ACHN (cell line): ENCODE results near the gene ZNF804A.
A peak's percentile ranks its signal among the peaks of the same experiment; 100 is the strongest.
"Not testable (repeated sequence)": the region's sequence is repeated elsewhere in the genome, so short reads cannot be mapped to it uniquely, and the experiment has no call there.

Experiments
- DNase-seq: peaks from one replicate; pipeline ENCODE4 v3.0.0-alpha.2; 2015
- in situ Hi-C: cut with HindIII; loops from 2 replicates; pipeline ENCODE4 v1.10.0; 2017; ENCODE audit warnings: low sequenced_read_pairs, low pct_ligation_motif_present, low pct_unique_long_range_greater_than_20kb

The ZNF804A gene

DNA sequence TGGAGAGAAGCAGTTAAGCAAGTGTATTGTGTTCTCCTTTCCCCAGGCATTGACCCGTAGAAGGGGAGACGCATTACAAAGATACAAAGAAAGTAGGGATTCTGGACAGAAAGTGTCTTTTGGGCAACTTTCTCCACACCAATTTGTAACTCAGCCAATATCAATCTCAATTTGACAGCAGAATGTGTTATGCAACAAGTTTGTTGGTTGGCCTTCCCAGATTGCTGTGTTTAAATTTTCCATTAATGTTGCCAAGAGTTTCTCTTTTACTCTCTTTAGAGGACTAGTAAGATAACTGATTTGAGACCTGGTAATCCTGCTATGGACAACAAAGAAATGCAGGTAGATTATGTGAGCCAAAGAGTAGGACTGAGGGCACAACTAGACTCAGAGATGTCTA is 279.6 kb downstream of the ZNF804A start:
- DNase-seq, result no peak
- in situ Hi-C loops, result no loop called here

DNA sequence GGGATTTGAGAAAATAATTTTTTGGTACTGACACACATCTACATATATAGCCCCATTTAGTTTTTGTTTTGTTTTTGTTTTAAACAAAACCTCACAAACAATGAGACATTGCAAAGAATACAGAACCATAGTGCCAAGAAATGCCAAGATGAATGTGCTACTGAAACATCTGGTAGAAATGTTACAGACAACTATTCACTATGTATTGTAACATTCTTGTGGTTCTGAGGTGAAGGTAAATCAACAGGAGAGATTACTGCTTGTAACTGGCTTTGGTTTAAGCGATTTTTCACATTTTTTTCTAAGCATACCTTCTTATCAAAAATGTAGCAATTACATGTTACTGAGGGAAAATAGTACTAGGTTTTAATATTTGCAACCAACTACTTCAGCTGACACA is 281.3 kb downstream of the ZNF804A start:
- in situ Hi-C loops, result no loop called here

DNA sequence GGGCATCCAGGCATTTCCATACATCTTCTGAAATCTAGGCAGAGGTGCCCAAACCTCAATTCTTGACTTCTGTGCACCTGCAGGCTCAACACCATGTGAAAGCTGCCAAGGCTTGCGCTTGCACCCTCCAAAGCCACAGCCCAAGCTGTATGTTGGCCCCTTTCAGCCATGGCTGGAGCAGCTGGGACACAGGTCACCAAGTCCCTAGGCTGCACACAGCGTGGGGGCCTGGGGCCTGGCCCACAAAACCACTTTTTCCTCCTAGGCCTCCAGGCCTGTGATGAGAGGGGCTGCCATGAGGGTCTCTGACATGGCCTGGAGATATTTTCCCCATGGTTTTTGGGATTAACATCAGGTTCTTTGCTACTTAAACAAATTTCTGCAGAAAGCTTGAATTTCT is 288.3 kb downstream of the ZNF804A start:
- DNase-seq, in situ Hi-C loops: not testable (repeated sequence)

More for the DNA sequence above, 281.3 kb downstream of the ZNF804A start:
- DNase-seq, result no peak

DNA sequence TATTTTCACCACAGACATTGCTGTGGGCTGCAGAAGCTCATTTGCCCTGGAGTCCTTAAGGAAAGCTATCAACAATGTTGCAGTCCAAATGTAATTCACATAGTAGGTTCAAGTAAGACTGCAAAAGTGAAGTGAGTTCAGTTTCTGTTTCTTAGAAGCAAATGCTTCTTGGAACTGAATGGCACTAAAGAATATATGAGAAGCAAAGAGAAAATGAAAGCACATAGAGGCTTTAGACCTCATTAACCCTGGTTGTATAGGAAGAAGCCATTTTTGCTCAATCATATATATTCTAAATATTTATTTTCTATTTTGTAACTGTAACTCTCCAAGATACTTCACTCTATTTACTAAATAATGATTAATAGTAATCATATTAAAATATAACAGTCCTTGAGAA is 292.0 kb downstream of the ZNF804A start:
- in situ Hi-C loops, result no loop called here
- peak; percentile 26 for DNase-seq

DNA sequence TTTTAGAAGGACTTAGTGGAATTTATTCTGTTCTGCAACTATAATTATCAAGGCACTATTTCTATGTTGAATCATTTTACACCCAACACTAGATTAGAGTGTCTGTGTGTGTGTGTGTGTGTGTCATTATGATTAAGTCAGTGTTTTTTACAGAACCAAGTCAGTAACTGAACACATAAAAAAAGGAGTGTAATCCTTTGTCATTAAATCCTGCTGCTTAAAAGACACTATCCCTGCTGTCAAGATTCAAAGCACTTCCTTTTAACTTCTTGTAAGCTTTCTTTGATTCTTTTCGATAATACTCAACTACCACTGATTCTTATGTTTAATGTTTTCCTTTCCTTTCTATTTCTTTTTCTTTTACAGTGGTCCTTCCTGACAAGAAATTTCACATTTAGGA is 306.7 kb downstream of the ZNF804A start:
- no peak for DNase-seq
- in situ Hi-C loops, result no loop called here

DNA sequence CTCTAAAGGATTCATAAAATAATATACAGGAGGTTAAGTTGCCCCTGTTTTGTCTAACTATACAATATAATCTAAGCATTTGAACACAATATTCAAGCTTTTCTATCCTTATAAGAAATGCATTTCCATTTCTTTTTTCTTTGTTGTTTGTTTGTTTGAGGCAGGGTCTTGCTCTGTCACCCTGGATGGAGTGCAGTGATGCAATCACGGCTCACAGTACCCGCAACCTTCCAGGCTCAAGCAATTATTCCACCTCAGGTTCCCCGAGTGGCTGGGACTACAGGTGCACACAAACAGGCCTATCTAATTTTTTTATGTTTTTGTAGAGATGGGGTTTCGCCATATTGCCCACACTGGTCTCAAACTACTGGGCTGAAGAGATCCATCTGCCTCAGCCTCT is 307.8 kb downstream of the ZNF804A start:
- in situ Hi-C loops, result no loop called here
- DNase-seq, result no peak

DNA sequence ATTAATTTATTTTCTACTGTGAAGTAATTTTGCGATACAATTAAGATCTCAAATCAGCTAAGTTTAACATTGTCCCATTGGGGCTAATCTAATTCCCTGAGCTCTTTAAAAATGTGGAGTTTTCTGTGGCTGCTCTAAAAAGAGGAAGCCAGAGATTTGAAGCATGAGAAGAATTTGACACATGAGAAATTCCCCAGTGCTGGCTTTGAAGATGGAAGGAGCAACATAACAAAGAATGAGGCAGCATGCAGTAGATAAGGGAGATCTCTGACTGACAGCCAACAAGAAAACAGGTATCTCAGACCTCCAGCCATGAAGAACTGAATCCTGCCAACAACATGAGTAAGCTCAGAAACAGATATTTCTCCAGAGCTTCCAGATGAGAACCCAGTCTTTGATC is 308.4 kb downstream of the ZNF804A start:
- in situ Hi-C loops, result no loop called here
- DNase-seq, result no peak

DNA sequence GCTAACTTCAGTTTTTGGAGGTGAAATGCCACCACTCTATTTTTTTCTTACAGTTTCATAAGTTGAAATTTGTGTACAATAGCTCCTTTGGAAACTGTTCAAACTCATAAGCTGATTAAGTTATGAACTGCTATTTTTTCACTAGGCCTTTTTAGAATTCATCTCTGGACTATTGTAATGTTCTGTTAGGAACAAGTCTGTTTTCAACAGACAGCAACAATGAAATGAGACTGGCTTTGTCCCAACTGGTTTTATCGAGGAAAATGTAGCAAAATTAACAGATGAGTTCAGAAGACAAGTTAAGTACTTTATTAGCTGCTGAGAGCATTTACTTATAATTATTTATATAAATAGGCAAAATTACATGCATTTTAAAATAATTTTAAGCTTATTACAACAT is 310.6 kb downstream of the ZNF804A start:
- DNase-seq, result no peak
- in situ Hi-C loops, result no loop called here

DNA sequence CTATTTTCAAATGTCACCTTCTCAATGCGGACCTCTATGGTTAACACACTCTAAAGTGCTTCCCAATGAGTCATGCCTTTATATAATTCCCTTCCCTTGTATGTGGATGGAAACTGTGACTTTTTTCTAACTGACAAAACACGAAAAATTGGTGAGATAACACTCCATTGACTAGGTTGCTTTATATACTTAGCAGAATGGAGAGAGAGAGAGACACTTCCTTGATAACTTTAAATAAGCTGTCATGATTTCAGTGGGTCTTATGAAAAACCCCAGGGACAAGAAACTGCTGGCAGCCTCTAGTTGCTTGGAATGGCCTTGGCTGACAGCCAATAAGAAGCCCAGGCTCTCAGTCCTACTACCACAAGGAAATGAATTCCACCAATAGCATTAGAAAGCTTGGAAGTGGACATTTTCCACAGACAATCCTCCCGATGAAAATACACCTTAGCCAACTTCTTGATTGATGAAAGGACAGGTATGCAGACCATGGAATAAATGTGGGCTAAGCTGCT is 322.2 kb downstream of the ZNF804A start:
- in situ Hi-C loops, result no loop called here
- DNase-seq, result no peak

DNA sequence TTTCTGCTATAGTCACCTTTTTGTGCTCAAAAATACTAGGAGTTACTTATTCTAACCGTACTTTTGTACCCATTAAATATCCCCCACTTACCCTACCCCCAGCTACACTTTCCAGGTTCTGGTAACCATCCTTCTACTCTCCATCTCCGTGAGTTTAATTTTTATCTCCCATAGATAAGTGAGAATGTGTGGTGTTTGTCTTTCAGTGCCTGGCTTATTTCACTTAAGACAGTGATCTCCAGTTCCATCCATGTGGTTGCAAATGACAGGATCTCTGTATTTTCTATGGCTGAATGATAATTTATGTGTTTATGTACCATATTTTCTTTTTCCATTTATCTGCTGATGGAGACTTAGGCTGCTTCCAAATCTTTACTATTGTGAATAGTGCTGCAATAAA is 323.3 kb downstream of the ZNF804A start:
- in situ Hi-C loops, result no loop called here

DNA sequence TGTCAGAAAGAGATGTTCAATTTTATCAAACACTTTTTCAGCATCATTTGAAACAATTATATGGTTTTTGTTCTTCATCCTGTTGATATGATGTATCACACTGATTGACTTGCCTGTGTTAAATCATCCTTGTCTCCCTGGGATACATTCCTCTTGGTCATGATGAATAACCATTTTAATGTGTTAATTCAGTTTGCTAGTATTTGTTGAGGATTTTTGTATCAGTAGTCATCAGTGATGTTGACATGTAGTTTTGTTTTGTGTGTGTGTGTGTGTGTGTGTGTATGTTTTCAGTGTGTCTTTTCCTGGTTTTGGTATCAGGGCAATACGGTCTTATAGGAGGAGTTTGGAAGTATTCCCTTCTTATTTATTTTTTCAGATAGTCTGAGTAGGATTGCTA is 325.4 kb downstream of the ZNF804A start:
- in situ Hi-C loops, result no loop called here
- DNase-seq, result no peak

More for the DNA sequence above, 323.3 kb downstream of the ZNF804A start:
- no peak for DNase-seq

DNA sequence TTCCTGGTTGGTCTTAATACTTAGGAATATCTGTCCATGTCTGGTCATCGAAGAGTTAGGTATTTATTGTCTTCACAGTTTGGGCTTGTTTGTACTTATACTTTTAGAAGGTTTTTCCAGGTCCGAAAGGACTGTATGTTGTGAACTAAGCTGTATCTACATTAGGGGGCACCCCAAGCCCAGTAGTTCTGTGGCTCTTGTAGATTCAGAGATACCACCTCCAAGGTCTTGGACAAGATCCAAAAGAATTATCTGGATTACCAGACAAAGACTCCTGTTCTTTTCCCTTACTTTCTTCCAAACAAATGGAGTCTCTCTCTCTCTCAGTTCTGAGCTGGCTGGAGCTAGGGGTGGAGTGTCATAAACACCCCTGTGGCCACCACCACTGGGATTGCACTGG is 328.7 kb downstream of the ZNF804A start:
- in situ Hi-C loops, result no loop called here
- DNase-seq, result no peak

DNA sequence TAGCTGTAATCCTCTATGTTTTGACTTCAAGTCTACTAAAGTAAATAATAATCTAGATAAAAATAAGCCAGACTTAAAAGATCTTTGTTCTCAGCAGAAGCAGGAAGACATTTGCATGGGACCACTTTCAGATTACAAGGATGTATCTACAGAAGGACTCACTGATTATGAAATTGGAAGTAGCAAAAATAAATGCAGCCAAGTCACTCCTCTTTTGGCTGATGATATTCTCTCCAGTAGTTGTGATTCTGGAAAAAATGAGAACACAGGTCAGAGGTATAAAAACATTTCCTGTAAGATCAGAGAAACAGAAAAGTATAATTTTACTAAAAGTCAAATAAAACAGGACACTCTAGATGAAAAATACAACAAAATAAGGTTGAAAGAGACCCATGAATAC is 338.4 kb downstream of the ZNF804A start:
- in situ Hi-C loops, result no loop called here
- DNase-seq, result no peak

DNA sequence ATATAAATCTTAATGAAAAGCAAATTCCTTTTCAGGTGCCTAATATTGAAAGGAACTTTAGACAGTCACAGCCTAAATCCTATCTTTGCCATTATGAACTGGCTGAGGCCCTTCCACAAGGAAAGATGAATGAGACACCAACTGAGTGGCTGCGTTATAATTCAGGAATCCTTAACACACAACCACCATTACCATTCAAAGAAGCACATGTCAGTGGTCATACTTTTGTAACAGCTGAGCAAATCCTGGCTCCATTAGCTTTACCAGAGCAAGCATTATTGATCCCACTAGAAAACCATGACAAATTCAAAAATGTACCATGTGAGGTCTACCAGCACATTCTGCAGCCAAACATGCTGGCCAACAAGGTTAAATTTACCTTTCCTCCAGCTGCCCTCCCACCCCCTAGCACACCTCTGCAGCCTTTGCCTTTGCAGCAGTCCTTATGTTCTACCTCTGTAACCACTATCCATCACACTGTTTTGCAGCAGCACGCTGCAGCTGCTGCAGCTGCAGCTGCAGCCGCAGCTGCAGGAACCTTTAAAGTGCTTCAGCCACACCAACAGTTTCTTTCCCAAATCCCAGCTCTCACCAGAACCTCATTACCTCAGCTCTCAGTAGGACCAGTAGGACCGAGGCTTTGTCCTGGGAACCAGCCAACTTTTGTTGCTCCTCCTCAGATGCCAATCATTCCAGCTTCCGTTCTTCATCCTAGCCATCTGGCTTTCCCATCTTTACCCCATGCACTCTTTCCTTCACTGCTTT is 340.1 kb downstream of the ZNF804A start:
- DNase-seq, result no peak
- in situ Hi-C loops, result no loop called here

DNA sequence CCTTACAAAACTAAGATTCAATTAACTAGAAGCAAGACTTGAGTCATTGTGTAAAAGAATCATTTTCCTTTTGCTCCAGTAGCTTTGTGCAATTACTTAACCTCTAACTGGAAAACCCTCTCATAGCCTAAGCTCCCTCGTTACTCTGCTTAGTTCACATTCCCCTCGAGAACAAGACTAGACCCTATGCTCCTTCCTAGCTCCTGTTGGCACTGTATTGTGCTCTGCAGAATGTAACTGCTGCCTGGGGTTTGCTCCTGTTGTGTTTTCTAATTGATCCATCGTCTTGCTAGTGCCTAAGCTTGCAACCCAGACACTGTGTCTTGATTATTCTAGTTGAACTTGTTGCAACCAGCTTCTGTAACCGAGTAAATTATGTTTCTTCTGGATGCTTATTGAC is 347.0 kb downstream of the ZNF804A start:
- in situ Hi-C loops, result no loop called here
- no peak for DNase-seq

DNA sequence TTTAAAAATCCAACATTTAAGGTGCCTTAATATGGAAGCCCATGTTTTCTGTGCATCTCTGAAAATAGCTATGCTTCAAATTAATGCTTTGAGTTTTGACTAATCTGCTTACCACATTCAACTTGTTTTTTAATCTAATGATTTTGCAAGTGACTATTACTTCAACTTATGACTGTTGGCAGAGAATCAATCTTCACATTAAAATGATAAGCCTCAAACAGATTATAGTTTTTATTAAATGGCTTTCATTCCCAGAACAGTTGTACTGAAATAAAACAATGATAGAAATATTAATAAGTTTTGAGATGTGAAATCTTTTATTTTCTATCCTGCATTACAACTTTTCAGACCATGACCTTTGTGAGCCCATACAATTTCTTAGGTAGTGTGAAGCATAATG is 347.5 kb downstream of the ZNF804A start:
- no peak for DNase-seq
- in situ Hi-C loops, result no loop called here

DNA sequence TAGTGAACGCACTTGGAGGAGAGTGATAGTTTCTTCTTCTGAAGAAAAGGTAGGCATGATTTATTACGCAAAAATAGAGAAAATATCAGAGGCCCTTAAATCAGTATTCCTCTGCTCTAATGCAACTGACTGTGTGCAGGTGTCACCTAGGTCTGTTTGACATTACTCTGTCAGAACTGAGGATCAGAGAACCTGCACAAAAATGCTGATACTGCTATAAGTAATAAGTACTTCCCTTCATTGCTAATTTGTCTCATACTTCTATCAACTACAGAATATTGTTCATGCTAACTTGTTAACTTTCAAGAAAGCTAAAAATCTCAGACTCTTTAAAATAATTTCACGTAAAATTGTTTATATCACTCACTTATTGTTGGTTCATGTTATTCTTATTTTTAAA is 358.5 kb downstream of the ZNF804A start:
- in situ Hi-C loops, result no loop called here
- no peak for DNase-seq

DNA sequence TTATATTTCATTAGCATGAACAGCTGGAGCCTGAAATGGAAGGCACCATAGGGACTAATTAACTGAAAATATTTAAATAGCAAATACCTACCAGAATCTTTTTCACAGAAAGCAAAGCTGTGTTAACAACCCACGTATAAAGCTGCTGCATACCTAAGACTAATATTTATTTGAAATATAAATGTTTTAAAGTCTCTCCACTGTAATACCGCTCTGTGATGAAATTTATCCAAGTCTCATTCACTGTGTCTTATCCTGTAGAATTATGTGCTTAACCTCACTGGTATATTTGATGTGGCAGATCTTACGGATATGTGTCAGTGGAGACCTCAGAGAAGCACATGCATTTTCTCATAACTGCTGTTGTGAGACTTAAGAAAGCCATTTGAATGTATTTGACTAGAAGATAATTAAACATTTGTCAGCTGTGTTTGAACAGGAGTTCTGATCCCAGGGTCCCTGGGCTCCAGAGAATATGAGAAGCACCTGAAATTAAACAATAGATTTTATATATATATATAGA is 373.3 kb downstream of the ZNF804A start:
- in situ Hi-C loops, result no loop called here
- DNase-seq, result no peak
